GM18858 (cell line): ENCODE data around the gene SHTN1.

ENCODE experiments used
- ATAC-seq: cut with Tn5 transposase; IDR thresholded peaks from one replicate; pipeline ENCODE4 v1.9.1; 2021; ENCODE audit not compliant: unreplicated experiment

The SHTN1 gene

DNA sequence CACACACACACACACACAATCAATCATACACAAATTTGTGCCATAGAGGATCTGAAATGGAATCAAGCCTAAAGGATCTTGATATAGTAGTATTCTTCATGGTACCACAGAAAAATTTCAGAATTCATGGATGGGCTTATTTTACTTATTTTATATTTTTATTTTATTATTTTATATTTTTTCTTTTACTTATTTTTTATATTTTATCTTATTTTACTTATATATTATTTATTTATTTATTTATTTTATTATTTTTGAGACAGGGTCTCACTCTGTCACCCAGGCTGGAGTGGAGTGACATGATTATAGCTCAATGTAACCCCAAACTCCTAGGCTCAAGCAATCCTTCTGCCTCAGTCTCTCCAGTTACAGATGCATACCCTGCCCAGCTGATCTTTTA, 16.7 kb downstream of the SHTN1 start:
- ATAC-seq, result no peak

DNA sequence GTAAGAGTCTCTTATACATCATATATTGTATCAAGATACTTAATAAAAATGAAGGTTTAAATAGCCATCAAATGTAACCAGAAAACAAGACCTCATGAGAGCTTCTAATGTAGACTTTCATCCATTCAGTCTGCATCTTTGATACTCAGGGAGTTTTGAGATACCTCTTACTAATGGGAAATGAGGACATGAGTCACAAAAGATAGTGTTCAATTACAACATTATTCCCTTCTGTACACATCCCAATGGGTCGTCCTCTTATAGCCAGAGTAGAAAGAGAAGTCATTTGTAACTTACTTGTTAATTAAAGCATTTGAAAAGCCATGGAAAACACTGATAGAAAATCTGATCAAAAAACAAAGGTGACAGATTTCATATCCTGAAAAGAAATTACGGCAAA, 19.4 kb downstream of the SHTN1 start:
- ATAC-seq, result no peak

DNA sequence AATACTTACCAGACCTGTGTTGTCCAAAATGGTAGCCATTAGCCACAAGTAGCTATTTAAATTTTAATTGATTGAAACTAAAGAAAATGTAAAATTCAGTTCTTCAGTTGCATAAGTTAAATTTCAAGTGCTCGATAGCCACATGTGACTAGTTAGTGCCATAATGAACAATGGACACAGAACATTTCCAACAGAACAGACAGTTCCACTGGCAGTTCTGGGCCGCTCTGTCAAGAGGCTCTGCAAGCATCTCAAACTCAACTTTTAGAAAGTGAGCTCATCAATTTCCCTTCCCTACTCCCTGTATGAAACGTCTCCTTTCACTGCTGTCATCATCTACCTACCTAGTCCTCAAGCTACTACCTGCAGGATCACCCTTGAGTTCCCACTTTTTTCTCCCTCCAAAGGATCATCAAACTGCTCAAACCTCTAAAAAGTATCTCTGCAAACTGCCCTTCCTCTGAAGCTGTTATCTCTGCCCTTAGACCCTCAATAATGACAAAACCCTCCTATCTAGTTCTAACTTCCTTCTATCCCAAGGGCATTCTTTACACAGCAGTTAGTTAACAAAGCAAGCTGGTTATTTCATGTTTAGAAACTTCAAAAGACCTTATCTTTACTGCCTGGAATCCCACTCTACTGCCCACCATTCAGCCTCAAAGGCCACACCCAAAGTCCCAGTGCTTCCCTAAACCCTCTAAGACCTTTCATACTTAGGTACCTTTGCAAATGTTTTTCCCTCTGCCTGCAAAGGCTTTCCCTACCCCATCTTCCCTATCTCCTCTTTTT, 20.6 kb downstream of the SHTN1 start:
- ATAC-seq, result no peak

DNA sequence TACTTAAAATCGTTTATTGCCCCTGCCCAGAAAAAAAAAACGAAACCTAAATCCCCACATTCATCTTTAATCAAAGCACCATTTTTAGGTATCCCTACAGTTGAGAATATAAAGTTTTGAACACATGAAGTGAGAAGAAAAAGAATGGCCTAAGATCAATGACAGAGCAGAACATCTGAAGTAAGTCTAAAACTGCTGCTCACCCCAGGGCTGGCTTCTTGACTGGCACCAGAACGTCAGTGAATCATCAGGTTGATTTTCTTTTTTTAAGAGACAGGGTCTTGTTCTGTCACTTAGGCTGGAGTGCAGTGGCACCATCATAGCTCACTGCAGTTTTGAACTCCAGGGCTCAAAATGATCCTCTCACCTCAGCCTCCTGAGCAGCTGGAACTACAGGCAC, 24.9 kb downstream of the SHTN1 start:
- no peak for ATAC-seq

DNA sequence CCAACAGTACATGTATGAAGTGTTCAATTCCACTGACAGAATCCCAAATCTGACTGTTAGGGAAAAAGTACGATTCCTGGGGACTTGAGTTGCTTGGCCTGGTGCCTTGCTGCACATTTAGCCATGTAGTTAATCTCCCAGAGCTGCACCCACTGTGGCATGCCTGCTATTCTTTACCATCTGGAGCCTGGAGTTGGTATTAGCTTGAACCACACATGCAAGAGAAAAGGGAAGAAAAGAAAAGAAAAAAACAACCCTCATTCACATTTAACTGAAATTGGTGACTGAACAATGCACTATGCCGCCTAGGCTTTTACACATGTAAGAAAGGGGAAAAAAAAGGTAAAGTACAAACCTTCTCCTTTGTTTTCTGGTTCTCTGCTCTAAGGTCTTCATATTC, 26.1 kb downstream of the SHTN1 start:
- ATAC-seq, result no peak

DNA sequence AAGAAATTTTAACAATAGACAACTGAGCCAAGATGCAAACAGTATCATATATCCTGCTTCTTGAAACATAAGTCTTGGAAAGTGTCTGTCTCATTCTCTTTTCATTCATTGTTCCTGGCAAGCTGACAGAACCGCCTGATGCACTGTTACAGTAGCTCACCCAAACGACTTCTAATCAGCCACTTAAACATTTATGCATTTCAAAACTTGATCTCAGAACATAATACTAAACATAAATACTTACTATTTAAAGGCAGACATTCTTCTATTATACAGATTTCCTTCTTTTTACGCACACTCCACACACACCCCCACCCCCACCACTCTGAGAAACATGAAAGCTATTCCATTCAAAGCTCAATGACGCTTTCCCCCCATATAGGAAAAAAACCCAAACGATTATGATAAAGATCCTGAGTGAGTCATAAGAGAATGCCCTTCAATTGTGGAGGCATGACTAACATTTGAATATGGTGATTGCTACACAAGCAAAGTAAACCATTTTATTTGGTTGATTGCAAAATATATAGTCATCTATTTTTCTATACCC, 30.5 kb downstream of the SHTN1 start:
- no peak for ATAC-seq

DNA sequence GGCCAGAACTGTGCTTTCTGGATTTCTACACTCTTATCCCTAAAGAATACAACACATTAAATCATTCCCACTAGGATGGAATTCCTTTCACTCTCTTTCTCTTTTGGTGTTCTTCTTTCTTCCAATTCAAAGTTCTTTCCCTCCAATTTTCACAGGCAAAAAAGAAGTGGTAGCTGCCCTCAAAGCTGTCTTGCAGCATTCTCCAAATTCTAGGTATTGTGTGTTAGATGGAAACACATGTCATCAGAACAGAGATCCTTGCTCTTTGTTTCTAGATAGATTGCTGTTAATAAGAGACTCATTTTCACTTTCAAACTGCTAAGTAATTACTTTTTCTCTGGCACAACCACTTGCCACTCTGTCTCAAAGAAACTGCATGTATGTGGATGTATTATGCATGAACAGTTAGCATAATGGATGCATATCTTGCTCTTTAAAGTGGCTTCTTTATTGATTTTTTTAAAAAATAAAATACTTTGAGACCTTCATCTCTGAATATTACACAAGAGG, 31.0 kb downstream of the SHTN1 start:
- no peak for ATAC-seq

DNA sequence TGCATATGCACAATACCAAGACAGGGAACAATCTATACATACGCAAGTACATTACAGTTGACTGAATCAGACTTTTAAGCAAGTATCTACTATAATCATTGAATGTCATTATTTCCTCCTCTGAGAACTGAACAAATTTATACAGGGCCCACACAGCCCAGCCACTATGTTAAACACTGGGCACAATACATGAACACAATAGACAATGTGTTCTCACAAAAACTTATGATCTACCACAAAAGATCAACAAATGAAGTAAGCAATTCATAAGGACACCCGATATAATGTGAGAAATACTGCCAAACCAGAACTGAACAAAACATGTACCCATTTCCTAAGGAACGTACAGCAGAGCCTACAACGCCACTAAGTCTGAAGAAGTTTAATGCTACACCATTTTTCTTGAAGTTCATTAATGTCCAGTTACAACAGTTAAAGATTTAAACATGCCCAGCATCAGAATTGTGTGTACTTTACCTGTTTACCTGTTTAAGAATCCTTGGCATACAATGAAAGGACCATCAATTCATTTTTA, 31.5 kb downstream of the SHTN1 start:
- ATAC-seq, result no peak

DNA sequence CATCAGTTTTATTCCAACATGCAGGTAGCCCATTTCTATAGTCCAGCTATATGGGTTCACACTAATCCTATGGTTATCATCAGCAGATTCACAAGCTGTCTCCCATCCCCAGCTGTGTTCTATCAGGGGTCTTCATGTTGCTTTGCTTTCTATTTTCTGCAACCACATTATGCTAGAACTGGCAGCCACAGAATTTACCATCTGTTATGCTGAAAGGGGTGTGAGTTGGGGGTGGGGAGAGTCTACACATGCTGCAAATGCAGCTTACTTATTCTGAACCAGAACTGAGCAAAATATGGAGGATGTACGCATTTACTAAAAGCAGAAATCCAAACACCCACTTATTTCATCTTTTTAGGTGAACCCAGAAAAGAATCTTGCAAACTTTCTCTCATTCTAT, 32.9 kb downstream of the SHTN1 start:
- no peak for ATAC-seq

DNA sequence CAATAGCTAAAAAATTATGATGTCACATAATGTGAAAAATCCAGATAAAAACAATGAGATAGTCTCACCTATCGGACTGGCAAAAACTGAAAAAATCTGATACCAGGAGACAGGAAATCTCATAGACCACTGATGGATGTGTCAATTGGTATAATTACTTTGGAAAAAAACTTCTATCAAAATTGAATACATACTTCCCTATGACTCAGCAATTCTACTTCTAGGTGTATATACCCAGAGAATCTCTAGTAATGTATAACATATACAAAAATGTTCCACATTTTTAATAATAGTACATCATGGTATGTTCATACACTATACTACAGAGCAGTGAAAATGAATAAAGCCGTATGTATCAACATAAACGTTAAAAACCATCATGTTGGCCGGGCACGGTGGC, 34.9 kb downstream of the SHTN1 start:
- no peak for ATAC-seq

DNA sequence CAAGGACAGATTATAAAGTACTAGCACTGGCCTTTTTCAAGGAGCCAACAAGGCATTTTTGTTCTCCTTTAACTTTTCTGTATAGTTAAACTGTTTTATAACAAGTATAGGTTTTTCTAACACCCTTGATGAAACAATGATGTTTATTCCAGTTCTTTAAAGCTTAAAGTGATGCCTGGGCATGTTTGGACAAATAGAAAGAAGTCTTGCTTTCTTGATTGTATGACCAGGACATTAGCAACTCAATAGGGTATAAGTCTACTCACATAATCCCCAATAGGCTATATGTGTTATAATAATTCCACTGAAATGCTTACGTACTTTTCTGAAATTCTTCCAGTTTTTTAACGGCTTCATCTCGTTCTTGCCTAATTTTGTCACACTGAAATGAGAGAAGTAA, 36.7 kb downstream of the SHTN1 start:
- no peak for ATAC-seq

DNA sequence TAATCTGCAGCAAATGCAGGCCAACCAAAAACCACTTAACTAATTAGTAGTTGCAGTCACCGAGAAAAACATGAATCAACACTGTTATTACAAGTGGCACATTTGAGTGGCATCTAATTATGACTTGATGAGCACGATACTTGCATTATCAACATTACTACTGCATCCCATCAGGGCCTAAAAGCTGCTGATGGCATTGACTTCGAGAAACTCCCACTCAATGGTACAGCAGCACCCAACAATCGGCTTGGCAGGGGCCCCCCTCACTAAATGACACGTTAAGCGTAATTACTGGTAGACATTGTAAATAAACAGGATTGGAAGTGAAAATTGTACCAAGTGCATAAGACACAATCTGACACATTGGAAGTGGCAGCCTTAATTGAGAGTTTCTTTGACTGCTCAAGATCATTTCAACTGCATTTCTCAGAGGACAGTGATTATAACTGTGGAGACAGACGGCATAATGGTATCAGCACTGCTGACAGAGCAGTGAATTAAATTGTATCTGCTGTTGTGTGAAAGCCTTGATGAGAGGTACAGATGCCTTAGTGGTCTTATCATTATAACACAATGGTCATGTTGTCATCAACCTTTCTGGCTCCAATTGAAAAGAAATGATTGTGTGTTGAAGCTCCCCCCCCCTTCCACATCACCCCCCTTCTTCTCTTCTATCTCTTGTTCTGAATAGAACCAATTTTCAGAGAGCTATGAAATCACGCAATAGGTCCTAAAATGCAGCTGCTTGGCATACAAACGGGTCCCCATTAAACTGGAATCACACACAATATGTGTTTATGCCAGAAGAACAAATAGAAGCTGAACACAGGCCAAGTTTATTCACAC, 43.4 kb downstream of the SHTN1 start:
- ATAC-seq, result no peak

DNA sequence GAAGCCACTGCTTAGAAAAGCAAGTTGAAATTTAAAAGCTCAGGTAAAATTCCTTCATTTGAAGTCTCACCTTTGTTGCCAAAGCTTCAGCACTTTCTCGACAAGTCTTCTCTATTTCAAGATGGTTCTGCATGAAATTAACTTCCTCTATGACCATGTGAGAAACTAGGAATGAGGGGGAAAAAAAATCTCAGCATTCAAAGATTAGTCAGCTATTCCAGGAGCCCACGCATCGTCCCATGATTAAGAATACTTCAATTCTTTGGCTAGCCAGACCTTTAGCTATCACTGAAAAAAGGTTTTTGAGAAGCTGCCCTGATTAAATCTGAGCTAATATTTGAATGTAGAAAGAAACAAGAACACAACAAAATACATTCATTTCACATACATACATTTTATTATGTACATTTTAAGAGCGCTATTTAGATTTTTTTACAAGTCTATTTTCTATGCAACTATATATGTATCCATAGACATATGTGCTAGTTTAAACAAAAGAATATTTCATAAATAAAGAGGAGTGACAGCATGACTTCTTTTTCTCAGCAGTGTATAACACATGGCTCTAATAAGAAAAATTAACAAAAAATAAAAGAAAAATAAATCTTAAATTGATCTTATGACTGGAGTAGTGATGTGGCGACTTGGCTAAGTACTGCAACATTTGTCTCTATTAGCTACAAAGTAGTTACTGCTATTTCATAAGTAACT, 44.8 kb downstream of the SHTN1 start:
- ATAC-seq, result no peak

DNA sequence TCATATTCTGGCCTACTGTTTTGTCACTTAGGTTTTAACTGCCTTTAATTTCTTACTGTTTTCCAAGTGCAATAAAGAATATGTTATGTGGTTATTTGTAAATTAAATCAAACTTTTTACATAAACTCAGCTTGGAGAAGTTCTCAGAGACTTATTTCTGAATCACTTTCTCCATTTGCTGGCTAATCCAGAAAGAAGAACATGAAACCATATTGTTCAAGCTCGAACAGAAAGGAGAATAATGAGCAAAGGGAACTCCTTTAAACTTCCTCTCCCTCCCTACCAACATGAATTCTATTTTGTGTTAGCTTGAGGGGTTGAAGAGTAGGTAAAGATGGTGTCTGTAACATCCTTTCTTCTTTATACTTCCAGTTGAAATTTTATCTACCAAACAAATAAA, 52.3 kb downstream of the SHTN1 start:
- ATAC-seq, result no peak

DNA sequence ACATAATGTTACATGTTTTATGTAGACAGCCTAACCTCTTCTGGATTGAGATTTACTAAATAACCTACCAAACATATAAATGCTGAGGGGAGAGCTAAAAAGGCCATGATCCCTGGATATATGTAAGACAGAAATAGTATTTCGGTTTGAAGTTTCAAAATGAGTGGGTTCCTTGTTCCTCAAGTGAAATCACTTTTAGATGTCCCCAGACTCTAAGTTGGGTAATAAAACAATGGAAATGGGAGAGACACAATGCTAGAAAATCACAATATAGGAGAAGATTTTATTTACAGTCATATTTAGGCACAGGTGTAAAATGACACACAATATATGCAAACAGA, 56.5 kb downstream of the SHTN1 start:
- ATAC-seq, result no peak

DNA sequence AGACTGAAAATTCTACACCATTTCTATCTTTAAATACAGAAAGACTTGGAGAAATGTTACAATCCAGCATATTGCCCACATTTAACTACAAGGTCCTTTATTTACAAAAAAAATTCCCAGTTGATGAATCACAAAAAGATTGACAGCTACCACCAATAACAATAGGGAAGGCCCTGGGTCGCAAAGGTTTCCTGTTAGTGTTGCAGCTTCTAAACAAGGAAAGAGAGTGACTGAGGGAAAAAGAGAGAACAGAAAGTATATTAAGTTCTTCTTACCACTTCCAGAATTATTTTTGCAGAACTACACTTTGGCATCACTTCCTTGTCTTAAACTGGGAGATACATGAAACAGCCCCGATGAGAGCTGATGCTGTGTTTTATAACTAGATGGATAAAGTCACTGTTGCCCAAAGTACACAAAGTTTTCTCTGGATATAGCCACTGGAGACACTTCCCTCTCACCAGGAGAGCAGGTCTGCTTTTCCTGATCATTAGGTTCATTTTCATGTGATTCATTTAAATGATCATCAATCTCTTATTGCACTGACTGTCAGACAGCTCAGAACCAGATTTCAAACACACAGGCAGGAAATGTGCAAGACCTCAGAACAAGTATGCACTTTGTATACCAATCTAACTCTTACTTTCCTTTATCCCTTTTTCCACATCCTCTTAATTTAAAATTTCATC, 57.0 kb downstream of the SHTN1 start:
- no peak for ATAC-seq

DNA sequence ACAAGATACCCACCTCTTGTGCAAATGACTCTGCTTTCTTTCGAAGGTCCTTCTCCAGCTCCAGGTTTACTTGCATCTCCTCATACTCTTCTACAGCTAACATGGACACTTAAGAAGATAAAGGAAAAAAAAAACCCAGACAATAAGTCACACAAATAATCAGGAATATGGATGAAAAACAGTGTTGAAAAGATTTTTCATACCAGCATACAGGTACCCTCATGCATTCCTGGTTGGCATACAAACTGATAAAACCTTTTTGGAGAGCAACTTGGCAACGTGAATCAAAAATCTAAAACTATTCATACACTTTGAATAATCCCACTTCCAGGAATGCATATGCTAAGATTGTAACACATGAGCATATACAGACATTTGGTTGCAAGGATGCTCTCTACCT, 60.1 kb downstream of the SHTN1 start:
- no peak for ATAC-seq

DNA sequence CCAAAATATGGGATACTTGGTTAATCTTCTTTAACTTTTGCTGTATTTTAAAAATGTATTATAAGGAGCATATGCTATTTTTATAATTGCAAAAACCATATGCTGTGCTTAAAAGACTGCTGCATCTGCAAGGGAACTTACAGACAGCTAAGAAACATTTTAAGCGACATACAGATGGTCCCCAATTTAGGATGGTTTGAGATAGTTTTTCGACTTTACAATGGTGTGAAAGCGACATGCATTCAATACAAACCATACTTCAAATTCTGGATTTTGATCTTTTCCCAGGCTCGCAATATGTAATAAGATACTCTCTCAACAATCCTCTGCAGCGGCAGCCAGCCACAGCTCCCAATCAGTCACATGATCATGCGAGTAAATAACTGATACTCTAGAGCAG, 73.2 kb downstream of the SHTN1 start:
- ATAC-seq, result no peak

DNA sequence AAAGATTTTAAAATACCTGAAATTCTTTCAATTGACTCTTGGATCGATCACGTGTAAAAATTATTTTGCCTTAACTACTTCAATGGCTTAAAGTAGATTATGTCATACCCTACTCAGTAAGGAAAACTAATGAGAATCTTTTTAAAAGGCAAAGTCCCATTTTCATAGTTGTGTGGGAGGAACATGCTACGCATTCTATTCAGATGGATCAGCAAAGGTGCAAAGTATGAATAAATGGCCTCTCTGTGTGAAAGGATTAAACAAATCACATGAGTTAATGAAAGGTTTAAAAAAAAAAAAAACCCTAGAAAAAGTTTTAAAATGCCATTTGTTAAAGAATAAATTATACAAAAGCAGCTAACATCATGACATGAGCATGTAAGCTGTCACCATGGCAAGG, 78.6 kb downstream of the SHTN1 start:
- ATAC-seq, result no peak

DNA sequence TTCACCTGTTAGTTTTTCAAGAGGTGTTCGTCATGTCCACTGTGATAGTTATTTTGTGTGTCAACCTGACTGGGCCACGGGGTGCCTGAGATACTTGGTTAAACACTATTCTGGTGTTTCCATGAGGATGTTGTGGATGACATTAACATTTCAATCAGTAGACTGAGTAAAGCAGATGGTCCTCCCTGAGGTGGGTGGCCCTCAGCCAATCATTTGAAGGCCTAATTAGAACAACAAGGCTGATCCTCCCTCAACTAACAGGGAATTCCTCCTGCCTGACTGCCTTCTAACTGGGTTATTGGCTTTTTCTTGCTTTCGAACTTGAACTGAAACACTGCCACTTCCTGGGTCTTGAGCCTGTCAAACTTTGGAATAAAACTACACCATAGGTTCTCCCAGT, 79.9 kb downstream of the SHTN1 start:
- ATAC-seq, result no peak

DNA sequence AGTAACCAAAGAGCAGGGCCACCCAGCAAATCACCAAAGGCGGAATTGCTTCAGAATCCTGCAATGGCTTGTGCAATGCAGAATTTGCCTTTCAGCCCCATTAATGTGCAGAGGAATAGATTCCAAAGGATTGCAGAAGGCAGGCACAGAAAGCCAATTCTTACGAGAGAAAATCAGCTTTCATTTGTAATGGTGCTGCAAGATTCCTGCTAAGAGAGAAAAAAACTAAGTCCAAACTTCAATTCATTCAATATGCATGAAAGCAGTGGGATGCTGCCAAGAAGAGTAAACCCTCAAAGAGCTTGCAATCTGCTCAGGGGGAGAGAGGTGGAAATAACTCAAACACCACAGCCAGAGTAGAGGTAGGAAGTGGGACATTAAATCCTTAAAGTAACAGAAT, 85.3 kb downstream of the SHTN1 start:
- ATAC-seq, result no peak
